CD4-positive, alpha-beta T cell treated with Interleukin-17A for 4 hours (primary cell): Measurements from ENCODE around the gene FGF7.
A peak's percentile ranks its signal among the peaks of the same experiment; 100 is the strongest.
"Not testable (repeated sequence)": the region's sequence is repeated elsewhere in the genome, so short reads cannot be mapped to it uniquely, and the experiment has no call there.

Source experiments
- DNase-seq: peaks from one replicate; pipeline ENCODE4 v3.0.0-alpha.2; 2020; ENCODE audit warnings: mixed read lengths

FGF7 gene

DNA sequence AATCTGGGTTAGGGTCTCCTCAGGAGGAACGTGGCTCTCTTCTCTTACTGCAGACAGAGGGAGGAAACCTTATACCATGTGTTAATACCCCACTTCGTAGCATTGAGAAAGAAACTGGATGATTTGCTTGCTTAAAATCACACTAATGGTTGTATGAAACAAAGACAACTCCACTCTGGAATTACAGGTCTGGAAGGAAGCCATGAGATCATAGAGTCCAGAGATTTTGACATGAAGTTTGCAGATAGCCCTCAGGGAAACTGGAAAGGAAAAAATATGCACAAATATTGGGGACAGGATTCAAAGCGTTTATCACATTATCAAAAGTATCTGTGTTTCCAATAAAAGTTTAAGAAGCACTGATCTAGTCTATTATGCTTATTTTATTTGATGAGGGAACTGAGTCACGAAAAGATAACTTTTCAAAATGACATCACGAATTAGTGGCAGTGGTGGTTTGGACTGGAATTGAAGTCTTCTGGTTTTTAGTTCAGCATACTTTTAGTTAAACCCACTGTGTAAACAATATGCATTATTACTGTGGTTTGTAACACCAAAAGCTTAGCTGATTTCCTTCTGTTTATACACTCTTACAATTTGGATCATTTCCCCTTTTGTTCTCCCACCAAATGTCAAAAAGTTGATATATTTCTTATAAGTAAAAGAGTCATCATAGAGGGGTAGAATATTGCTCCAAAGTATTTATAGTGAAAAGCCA, 16.8 kb downstream of the FGF7 start:
- DNase-seq: no peak

DNA sequence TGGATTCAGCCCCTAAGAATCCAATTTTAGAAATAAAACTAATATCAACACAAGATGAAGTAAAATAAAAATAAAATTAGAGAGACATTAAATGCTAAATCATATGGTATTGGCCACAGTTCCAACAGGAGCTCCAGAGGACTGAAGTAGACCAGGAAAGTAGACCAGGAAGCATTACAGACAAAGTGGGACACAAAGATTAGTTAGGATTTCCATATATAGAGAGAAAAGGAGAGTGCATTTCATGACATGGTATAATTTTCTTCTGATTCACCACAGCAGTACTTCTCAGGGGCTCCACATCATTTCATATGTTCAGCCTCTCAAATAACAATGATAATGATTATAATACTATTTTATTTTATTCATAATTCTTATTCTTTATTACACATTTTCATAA, 18.3 kb downstream of the FGF7 start:
- no peak for DNase-seq

DNA sequence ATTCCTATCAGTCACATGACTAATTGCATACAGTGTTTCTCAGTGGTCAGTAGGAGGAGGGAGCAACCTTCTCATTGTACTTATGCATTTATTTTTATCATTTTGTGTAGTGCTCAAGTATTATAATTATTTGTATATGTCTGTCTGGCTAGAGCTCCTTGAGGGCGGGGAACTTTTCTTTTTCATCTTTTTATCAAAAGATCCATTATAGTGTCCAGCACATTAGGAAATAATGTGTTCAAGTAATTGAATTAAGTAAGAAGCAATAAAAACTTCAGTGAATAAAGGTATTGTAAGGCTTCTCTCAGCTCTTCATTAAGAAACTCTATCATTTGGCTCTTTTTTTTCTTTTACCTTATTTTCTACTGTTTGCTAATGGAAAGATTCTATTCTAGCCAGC, 18.8 kb downstream of the FGF7 start:
- no peak for DNase-seq

DNA sequence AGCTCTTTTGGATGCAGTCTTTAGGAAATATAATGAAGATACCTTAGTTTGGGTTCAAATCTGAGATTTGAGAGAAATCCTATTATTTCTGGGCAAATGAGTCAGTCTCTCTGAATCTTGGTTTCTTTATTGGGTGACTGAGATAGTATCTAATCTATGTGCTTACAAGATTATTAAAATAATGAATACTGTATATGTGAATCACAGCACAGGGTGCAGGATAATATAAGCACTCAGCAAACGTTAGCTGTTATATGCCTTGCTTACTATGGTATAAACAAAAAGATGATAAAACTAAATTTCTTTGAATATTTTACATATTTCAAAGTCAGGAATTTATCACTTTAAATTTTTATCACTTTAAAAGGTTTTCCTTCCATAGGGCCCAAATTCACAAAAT, 29.6 kb downstream of the FGF7 start:
- DNase-seq: no peak

DNA sequence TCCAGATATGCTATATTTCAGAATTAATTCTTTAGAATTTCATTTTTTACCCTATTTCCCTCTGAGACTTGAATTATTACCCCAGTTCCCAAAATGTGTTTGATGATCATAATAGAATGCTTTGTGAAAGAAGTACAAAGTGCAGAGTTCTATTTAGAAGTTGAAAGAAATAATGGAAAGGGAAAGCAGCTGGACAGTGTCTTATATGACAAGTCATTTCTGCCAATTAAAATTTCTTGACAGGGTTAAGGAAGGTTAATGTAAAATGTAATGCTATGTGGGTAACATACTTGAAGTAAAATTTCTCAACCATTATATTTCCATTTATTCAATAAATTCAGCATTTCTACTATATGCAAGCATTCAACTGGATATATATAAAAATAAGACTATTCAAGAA, 33.1 kb downstream of the FGF7 start:
- DNase-seq: no peak

DNA sequence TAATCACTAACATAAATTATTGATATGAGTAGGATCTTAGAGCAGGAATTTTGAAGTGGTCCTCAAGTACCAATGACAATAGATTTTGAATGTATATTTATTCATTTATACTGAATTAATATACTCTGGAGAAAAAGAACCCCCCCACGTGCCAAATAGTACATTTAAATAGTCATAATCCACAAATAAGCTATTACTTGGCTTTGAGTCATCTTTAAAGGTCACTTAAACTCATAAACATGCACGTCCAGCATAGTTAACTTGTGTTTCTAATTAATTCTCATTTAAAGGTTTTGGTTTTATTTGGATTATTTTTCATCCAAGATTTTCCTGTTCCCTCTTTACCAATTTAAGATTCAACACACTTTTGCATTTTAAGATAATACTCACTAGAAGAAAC, 35.1 kb downstream of the FGF7 start:
- no peak for DNase-seq

DNA sequence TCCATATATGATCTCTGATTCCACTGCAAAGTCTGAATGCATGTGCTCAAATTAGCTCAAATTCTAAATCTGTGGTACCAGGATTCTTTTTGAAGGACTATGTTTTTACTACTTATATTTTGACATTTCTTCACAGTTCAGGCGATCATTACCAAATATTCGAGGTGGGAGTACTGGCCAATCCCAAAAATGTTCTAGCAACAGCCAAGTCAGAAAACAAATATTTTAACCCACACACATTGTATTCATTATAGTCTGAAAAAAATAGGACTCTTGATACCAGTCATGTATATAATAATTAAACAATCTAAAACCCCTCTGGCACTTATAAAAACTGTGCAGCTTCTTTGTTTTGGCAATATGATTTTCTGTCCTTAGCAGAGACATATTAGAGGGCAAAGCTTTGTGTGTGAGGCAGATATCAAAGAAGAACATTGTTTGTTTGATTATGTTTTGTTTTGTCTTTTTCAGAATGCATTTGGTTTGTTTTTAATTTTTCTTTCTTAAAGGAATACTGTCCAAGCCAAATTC, 37.4 kb downstream of the FGF7 start:
- no peak for DNase-seq

DNA sequence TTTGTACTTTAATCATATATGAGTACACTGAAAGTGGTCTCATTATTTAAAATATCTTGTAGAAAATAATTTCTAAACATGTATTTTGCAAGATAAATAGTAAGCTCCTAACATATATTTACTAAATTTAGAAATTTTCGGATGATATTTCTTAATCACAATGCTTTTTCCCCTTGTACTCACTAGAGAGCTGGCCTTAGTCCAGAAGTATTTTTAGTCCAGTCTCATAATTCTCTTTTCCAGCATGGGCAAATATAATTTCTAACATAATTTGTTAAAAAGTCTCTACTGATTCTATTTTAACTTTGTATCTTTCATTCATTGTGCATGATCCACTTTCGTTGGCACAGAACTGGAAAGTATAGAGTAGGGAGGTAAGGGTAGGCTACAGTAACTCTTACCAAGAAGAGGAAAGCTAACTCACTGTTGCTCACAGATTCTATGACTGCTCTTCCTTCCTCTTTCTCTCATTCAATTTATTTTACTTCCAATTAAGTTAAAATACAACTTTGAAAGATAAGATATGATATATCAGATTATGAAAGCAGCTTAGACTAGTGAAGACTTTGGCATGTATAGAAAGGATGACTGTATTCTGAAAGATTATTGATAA, 39.3 kb downstream of the FGF7 start:
- DNase-seq: no peak

DNA sequence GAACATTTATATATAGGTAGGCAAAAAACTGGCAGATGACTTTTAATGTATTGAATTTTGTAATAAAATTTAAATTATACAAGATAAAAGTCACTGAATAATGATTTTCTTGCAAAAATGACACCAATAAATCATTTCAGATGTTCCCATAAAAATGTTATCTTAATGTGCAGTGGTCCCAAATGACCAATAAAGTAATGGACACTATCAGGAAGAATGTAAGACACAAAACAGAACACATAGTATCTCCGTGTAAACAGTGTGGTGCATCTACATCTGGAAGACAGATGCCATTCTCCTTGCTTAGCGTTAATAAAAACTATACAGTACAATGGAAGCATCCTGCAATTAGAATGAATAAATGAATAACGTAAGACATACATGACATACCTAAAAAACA, 41.5 kb downstream of the FGF7 start:
- no peak for DNase-seq

DNA sequence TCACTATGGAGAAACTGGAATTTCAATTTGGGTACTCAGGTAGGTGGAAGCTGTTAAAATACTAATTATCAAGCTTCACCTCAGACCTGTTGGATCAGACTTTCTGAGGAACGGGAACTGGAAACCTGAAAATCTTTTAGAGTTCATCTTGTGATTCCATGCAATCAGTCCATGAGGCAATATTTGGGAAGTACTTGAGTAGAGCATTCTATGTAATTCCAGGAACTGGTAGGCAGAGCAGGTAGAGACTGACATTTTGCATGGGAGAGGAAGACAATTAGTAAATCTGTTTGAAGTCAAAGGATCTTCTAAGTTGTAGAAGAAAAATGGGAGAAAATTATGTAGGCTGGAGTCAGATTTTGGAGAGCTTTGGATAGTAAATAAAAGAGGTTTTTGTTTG, 43.1 kb downstream of the FGF7 start:
- no peak for DNase-seq

DNA sequence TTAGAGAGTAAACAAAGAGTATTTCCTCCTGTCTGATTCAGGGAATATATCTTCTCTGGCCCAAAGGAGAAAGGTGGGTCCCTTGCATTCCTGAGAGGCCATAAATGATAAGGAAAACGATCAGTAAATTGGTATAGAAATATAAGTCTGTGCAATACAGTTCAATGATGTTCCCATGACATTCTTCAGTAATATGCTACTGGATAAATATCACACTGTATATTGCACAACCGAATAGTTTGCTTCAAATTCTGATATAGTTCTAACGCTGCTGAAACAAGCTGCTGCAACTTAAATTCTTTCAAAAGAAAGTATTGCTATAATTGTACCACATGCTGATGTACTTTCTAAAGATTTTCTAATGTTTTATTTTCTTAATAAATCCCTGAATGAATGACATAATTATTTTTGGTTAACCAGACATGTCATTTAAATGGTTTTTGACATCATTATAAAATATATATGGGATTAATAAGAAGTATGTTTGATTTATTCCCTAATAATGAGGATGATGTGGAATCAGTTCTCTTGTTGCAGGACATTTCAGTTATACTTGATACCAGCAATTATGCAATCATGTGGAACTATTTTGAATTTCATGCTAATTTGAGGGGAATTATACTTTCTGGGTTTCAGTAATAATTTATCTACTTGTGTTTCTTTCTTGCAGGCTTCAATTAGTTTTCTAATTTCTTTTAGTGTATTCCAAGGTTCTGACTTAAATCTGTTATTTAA, 44.9 kb downstream of the FGF7 start:
- DNase-seq: no peak

DNA sequence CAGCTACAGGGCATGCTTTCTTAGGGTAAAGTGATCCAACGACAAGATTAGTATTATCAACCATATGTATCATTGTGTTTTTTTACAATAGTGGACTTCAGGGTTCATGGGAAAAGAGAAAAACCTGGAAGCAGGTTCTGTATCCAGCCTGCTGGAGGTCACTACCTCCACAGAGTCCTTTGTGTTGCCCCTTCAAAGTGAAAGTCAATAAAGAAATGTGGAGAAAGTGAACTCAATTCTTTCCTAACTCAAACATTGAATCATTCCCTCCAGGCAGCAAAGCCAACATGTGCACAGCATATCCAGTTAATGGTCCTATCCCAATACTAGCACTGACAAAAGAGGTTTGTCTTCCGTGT, 45.4 kb downstream of the FGF7 start:
- DNase-seq: no peak

DNA sequence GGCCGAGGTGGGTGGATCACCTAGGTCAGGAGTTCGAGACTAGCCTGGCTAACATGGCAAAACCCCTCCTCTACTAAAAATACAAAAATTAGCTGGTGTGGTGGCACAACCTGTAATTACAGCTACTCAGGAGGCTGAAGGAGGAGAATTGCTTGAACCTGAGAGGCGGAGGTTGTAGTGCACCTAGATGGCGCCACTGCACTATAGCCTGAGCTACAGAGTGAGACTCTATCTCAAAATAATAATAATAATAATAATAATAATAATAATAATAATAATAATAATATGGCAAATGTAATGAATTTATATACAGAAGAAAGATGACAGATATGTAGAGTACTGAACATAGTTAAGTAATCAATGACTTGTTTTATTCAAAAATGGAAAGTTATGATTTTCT, 48.2 kb downstream of the FGF7 start:
- DNase-seq: peak; percentile 14

DNA sequence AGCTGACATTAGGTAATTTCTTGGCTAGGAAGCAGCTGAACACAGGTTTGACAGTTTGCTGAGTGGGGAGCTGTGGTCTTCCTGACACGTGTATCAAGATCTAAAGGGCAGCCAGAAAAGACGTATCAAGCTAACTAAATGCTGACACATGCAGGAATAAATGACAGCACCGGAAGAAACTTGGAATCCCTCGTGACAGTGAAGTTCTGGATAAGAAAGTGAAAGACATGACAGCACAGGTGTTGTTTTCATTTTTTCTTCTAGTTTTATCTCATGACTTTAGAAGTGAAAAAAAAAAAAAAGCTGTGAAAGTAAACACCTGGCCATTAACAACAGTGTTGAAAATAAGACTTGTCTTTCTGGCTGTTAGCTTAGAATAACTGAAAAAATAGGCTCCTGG, 48.7 kb downstream of the FGF7 start:
- DNase-seq: no peak

DNA sequence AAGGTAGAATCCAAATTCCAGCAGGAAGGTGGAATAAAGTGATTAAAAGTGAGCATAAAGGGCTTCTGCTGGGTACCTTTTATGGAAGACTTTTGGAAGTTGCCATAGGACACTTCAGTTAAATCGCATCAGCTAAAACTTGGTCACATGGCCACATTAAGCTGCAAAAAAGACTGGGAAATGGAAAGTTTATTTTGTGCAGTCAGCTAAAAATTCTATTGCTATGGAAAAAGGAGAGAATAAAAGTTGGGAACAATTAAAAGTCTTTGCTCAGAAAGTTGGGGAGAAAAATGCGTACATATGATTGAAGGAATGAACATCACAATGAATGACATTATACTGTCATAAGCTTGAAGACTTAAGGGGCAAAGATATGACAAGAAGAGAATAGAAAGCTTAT, 49.3 kb downstream of the FGF7 start:
- DNase-seq: no peak

DNA sequence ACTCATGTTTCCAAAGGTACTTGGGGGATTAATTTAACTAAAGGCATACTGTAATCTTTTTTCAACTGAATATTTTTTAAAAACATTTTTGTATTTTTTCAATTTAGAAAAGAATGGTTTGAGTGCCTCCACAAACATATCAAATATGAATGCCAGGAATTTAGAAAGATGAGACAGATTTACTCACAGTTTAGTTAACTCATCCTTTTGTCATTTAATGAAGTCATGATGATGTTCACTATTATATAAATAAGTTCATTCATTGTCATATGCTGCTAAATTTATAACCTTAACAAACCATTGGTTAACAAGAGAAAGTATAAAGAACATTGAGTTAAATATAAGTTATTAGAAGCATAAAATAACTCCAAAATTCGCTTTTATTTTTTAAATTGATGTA, 50.0 kb downstream of the FGF7 start:
- DNase-seq: no peak

DNA sequence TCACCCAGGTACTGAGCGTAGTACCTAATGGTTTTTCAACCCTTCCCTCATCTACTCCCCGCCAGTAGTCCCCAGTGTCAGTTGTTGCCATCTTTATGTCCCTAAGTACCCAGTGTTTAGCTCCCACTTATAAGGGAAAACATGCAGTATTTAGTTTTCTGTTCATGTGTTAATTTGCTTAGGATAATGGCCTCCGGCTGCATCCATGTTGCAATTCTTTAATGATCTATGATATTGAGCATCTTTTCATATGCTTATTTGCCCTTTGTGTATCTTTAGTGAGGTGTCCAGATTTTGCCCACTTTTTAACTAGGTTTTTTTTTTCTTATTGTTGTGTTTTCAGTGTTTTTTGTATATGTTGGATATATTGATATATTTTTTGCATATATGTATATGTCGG, 55.0 kb downstream of the FGF7 start:
- not testable (repeated sequence) for DNase-seq

DNA sequence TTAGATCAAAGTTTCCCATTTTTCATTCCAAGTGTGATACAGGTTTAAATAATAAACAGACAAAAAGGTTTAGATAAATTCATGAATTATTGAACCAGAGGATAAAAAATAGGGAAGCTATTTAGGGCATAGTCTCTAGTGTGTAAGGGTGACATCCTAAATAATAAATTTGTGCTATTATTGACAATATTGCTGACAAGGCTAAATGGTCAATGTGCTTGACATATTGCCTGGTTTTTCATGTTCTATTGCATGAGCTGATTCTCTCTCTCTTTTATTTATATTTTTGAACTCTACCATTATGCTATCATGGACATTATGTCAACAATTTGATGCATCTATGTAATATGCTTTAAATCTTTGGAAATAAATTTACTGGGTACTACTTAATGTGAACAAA, 55.9 kb downstream of the FGF7 start:
- DNase-seq: not testable (repeated sequence)

DNA sequence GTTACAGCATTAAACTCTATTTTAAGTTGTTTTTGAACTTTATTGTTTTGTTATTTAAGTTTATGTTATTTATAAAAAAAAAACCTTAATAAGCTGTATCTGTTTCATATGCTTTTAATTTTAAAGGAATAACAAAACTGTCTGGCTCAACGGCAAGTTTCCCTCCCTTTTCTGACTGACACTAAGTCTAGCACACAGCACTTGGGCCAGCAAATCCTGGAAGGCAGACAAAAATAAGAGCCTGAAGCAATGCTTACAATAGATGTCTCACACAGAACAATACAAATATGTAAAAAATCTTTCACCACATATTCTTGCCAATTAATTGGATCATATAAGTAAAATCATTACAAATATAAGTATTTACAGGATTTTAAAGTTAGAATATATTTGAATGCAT, 62.4 kb downstream of the FGF7 start:
- DNase-seq: not testable (repeated sequence)

DNA sequence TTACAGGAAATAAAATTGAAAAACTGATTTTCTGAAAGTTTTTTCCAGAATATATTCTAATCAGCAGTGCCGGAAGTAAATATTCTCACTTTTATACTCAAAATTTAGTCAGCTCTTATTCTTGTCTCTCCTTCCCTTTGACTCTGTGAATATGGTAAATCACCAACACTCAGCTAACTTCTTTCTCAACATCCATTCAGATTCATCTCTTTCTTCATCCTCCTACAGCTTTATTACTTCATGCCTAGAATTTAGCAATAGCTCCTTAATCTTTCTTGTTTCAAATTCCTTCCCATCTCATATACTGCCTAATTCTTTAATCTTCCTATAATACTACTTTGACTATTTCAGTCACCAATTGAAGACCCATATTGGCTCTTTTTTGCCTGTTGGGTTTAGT, 67.9 kb downstream of the FGF7 start:
- no peak for DNase-seq

DNA sequence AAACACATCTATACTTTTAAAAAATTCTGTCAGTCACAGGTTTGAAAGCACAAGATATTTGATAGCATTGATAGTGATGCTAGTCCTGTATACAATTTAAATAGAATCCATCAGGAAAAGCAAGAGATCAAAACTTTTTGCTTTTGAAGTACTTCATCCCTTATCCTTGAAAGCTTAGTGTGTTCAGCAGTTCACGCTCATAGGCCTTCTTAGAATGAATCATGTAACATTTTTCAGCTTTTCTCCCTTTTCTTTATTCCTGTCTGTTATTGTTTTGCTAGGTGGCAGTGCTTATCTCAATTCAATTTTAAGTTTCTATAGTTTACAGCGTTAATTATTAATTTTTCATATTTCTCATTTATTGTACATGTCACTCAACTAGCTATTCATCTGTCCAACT, 69.1 kb downstream of the FGF7 start:
- no peak for DNase-seq

DNA sequence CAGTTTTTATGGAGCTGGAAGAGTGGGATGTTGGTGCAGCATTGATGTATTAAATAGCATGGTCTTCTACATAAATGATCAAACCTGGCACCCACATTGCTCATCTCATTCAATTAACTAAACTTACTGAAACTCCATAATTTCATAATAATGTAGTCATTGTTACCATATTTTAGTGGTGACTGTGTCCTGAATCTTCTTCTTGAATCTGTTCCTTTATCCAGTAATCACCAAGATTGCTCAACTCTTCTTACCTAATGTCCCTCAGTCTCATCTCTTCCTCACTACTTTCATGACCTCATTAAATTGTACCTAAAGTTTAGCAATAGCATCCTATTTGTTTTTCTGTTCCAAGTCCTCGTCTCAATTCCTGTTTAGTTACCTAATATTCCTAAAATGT, 69.8 kb downstream of the FGF7 start:
- DNase-seq: no peak

DNA sequence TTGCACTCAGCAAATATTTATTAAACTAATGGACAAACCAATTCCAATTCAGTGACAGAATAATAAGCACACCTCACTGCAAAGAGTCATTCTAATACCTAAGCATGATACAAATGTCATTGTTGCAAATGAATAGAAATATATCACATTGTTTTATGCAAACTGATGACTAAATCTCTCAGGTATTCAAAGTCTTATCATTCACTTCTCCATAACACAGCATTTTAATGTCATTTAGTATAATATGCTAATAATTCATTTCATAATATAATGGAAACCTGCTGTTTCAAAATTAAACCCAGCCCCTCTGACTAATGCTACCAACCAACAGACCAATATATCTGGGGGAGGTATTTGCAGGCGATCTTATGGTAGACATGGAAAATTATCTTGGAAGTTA, 71.8 kb downstream of the FGF7 start:
- DNase-seq: no peak
